Anterior cingulate cortex (tissue), 58 donors: ENCODE measurements around the gene ITPR2.
A peak's percentile ranks its signal among the peaks of the same experiment; 100 is the strongest.
"Not testable (repeated sequence)": the region's sequence is repeated elsewhere in the genome, so short reads cannot be mapped to it uniquely, and the experiment has no call there.

Experiments used
- DNase-seq, 58 donors: peaks; one replicate each; lab custom pipeline; 2025; lab: John Stamatoyannopoulos, UW

The ITPR2 gene

DNA sequence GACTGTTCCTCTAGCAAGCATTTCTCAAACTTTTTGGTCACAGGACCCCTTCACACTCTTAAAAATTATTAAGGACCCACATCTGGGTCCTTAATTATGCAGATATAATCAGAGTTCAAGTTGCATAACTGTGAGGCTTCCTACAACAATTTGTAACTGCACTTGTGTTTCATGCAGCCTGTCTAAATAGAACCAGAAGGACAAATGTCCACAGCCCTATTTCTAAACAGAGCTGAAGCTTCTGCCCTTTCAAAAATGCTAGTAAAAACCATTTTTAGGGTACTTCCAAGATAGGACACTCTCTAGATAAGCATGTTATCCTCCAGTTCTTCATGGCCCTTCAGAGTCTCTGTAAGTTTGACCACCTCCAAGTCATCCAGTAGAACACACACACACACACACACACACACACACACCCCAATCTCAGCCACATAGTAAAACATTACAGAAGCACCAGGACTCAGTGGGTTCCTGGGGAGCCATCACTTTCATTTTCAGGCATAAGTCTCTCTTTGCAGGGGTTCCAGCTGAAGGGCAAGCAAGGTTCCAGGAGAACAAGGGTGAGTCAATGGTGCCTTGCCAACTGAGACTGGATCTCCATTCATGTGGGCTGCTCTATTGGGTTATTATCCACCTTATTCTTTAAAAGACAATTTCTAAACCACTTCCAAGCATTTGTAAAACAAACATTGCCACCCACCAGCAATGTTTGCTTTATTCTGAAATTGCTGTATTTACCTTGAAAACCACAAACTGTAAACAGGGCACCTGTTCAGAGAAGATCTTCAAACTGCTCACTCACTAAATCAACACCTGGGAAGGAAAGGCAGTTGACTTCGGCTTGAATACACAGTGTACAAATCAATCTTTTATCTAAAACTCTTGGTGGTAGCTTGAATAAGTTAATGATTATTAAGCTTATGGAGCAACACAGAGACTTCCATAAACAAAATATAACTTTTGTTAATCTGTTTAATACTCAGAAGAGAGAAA is 64.1 kb downstream of the ITPR2 start:
- DNase-seq = no peak

DNA sequence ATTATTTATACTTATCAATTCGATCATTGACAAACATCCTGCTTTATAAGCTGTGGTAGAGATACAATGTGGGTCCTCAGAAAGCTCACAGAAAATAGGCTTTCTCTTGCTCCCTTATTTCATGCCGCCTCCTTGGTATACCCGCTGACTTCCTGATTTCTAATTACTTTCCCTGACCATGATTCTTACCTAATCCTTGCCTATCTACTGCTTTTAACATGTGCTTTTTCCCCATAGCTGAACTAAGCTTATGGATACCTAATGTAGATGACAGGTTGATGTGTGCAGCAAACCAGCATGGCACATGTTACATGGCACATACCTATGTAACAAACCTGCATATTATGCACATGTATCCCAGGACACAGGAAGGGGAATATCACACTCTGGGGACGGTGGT is 65.1 kb downstream of the ITPR2 start:
- no peak for DNase-seq

- no peak for DNase-seq
These were observed 65.9 kb downstream of the ITPR2 start for GRCh38 chr12:26767116-26767515.

- no peak for DNase-seq
These were observed 70.8 kb downstream of the ITPR2 start for GRCh38 chr12:26762186-26762585.

GRCh38 chr12:26761775-26762174 is 71.2 kb downstream of the ITPR2 start:
- DNase-seq = no peak

DNA sequence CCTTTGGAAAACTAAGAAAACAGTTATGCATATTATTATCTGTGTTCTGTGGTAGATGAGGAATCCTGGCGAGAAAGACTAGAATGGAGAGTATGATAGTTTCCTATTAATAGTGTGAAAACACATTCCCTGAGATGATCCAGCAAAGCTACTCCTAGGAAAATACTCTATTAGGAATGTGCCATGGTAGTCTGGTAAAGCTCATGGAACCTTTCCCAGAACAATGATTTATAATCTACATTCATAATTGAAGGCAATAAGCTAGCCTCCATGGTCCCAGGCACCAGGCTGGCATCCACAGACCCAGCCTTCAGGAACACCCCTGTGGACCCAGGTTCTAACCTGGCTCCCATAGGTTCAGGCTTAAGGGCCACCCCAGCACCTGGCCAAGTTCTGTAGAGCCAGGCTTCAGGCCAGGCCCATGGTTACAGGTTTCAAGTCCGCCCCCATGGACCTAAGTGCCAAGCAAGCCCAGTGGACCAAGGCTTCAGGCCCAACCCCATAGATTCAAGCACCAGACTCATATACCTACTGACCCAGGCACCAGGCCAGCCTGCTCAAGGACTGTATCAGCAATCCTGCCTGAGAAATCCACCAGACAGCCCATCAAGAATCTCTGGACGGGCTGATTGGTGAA is 72.2 kb downstream of the ITPR2 start:
- no peak for DNase-seq

GRCh38 chr12:26755362-26755761 is 77.6 kb downstream of the ITPR2 start:
- DNase-seq = not testable (repeated sequence)

GRCh38 chr12:26754148-26754547 is 78.8 kb downstream of the ITPR2 start:
- no peak for DNase-seq

GRCh38 chr12:26751179-26751578 is 81.8 kb downstream of the ITPR2 start:
- no peak for DNase-seq

DNA sequence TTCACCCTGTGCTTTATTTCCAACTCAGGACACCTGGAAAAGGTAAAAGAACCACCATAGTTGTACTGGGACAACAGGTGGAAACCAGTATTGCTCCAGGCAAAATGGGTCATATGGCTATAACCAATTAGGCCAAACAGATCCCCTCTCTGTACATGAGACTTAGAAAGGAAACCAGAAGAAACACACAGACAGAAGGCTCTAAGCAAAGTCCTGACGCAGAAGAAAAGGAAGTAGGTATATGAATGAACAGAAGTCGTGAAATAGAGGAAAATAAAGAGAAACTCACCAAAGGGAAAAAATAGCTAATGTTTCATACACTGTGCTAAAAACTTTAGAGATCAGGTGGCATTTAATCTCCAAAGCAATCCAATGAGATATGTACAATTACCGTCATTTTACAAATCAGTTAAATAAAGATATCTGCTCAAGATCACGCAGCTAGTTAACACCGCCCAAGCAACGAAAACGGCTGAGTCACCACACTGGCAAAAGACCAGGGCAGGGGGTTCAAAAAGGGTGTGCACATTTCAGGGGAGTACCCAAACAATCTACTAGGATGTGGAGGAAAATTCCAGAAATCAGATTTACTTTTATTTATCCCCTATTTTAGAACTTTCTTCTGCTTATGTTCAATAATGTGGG is 82.3 kb downstream of the ITPR2 start:
- DNase-seq = no peak

DNA sequence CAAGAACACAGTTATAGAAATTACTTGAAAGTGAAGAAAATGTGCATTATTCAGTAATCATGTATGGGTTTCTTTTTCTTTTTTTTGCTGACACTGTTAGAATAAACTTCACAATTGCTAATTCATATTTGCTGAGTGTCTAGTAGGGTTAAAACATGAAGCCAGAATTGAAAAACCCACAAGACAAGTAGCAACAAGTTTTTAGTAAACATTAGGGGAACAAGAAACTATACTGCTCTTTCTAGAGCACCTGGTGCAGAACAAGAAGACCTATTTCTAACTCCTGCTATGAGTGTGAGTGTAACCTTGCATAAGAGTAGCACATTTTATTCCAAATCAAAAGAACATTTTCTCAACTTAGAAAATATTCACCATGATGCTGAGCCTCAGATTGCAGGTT is 83.2 kb downstream of the ITPR2 start:
- DNase-seq = no peak

DNA sequence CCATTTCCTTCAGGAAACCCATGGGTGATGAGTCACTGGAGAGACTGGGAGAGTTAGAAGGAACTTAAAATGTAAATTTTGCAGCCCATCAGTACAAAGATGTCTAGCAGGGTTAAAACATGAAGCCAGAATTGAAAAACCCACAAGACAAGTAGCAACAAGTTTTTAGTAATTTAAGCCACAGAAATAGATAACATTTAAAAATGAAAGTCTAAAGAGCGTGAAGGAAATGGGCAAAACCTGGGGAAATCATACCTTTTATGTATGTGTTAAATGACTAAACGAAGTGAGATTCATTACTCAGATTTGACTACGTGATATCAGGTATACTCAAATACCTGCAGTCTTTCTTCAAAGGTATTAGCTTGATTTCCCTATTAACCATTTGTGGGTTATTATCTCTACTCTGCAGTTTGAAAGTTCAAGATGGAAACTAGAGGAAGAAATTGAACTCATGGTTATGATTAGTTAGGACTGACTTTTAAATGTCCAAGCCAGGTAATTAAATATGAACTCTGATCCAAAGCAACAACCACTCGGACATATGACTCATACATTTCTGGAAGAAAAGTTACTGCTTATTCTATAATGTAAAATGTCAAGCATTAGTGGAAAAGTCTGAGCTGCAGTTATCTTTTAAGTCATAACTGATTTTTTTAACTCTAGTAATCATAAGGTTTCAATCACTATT is 84.1 kb downstream of the ITPR2 start:
- DNase-seq = no peak

DNA sequence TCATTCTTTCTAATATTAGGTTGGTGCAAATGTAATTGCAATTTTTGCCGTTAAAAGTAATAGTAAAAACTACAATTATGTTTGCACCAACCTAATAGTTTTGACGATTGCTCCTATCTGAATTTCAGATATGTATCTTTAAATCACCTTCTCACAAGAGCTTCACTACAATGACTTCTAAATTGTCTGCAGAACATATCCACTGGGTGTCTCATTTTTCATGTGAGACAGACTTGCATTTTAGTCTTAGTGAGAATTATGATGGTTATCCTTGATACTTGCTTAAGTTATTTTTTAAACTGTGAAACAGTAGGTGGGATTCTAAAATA is 84.6 kb downstream of the ITPR2 start:
- DNase-seq = no peak

GRCh38 chr12:26746121-26746714 is 86.8 kb downstream of the ITPR2 start:
- peak in 1 of 58 donors; percentile 4 for DNase-seq

DNA sequence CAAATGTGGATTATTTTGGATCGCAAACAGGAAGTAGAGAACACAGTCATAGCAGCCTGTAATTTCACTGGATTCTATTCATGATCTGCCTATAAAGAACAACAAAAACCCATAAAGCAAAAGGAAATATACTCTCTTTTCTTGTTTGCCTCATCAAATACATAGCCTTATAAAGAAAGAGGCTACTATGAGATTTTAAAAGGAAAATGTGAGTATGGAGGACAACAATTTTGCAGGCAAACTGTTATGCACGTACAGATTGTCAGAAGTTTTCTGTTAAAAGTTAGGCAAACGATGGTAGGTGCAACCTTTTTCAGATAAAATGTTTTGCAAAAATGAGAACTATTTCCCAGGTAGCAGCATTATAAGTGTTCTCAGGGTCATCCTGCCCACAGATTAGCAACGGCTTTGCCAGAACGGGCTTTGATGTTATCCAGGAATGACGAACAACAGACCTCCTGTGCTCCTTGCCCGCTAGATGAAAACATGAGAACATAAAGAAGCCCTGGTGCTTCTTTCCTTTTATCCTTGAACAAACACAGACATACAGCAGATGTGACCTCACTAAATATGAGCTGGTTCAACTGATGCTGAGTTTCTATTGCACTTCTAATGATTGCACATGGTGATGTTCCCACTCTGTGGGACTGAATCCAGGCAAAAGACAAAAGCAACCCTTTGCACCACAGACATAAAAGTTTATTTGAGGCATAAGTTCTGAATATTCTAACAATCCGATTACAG is 88.1 kb downstream of the ITPR2 start:
- DNase-seq = no peak

DNA sequence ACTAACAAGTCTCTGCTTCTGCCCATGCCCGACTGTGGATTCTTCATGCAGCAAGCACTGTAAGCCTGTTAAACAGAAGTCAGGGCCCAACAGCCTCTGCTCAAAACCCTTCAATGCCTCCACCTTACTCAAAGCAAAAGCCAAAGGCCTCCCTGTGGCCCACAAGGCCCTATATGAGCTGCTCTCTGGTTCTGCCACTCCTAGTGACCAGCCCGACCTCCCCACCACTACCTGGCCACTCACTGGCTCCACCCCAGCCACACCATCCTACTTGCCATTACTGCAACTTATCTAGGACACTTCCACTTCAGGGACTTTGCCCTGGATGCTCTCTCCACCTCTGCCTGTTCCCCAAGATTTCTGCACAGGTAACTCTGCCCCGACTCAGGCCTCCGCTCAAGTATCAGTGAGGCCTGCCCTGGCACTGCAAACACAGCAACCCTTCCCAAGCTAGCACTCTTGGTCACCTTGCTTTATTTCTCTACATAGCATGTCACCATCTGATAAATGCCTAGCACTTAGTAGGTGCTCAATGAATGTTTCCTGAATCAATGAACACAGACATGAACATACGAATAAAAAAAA is 88.9 kb downstream of the ITPR2 start:
- no peak for DNase-seq

GRCh38 chr12:26741584-26742227 is 91.3 kb downstream of the ITPR2 start:
- no peak for DNase-seq

DNA sequence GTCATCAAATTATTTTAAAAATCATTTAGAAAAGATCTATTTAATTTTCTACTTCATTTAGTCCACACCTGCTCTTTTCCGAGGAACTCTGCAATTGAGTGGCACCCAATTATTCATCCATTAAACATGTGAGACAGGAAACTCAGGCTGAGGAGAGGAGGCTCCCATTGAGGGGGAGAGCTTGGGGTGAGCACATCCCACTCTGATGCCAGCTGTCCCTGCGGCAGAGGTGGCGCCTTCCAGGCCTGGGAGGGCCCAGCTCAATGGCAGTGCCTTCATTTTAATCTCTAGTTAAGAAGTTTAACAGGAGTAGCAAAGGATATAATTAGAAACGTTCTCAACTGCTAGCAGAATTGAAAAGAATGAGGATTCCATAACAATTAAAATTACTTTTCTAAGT is 92.0 kb downstream of the ITPR2 start:
- DNase-seq = no peak

- no peak for DNase-seq
These were observed 92.6 kb downstream of the ITPR2 start for GRCh38 chr12:26740348-26740747.
